ENCODE data around the gene DGLUCY.

DGLUCY gene

DNA sequence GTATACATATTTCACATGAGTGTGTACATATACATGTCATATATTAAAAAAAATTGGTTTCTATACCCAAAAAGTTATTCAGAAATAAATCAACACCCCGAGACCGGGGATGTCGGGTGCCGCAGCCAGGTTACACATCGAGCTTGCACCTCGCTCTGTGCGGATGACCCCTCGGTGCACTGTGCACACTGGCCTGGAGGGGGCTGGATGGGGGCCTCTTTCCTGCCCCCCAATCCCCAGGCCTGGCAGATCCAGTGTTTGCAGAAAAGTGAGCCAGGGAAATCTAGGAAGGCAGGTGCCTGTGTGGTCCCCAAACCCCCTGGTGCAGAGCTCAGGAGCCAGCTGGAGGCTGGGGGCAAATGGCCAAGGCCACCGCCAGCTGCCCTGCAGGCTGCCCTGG is 157.8 kb downstream of the DGLUCY start:
- no peak overlapping the region for H3K4me3 ChIP-seq (ENCODE audit: low read depth, low read length)
- DNase-seq (ENCODE audit: low read depth), result no peak
- TF ChIP-seq, protein P1, sequence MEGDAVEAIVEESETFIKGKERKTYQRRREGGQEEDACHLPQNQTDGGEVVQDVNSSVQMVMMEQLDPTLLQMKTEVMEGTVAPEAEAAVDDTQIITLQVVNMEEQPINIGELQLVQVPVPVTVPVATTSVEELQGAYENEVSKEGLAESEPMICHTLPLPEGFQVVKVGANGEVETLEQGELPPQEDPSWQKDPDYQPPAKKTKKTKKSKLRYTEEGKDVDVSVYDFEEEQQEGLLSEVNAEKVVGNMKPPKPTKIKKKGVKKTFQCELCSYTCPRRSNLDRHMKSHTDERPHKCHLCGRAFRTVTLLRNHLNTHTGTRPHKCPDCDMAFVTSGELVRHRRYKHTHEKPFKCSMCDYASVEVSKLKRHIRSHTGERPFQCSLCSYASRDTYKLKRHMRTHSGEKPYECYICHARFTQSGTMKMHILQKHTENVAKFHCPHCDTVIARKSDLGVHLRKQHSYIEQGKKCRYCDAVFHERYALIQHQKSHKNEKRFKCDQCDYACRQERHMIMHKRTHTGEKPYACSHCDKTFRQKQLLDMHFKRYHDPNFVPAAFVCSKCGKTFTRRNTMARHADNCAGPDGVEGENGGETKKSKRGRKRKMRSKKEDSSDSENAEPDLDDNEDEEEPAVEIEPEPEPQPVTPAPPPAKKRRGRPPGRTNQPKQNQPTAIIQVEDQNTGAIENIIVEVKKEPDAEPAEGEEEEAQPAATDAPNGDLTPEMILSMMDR (conservative IDR thresholded peaks at IDR 0.05; ENCODE audit: low read depth, low read length), result no peak

DNA sequence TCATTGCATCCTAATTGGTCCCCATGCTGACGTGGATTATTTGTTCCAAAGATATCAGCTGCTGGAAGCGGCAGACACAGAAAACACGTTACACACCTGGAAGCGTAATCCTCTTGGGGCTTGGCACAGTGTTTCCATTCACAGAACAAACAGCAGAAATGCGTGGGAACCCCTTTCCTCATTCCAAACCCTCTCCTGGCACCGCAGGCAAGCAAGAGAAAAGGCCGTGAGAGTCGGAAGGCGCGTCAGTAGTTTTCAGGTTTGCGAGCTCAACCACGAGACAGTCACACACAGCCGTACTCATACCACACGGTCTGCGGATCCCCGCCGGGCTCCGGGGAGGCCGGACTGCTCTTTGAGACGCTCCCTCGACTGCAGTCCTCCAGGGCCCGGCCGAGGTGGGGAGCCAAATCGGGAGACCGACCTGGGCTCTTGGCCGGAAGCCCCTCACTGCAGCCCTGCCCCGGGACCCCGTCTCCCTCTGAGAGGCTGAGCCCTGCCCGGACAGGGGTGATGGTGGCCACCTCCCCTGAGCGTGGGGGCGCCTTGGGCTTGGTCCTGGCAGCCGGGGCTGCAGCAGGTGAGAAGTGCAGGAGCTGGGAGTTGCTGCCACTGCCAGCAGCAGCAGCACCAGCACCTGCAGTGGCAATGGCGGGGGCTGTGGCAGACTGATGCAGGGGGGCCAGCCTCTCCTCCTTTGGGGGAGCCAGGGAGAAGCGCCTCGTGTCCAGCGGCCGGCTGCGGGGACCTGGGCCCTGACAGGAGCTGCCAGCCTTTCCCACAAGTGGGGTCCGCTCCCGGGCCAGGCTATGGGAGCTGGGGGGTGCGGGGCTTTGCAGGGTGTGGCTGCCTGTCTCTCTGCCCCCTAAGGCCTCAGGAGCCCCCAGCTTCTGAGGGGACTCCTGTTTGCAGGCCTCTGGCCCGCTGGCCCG is 158.7 kb downstream of the DGLUCY start:
- no peak overlapping the region for H3K4me3 ChIP-seq (ENCODE audit: low read depth, low read length)
- DNase-seq (ENCODE audit: low read depth), result no peak
- TF ChIP-seq, protein P1 (conservative IDR thresholded peaks at IDR 0.05; ENCODE audit: low read depth, low read length), result no peak

DNA sequence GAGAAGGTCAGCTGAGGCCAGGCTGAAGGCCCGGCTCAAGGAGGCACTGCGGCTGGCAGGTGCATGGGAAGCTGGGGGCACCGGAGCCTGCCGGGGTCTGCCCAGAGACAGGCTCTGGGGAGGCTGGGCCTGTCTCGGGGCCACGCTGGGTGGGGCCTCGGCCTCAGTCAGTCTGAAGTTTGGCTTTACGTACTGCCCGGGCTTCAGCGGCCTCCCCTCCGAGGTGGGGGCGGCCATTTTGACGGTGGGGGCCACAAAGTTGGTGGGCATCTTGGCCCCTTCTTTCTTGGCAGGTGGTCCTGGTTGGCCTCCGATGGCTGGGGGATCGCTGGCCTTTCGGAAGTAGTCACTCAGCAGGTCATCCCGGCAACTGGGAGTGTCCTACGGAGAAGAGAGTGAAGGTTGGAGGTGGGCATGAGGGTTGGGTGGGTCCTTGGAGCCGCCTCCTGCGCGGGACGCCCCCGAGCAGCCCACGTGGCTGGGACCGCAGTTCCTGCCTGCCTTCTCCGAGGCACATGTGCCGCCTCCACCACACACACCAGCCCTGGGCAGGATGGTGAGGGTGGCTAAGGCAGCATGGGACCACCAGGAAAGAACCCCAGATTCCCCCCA is 159.5 kb downstream of the DGLUCY start:
- DNase-seq (ENCODE audit: low read depth), result no peak
- H3K4me3 ChIP-seq (ENCODE audit: low read depth, low read length), result no peak overlapping the region
- TF ChIP-seq, protein P1 (conservative IDR thresholded peaks at IDR 0.05; ENCODE audit: low read depth, low read length), result no peak

DNA sequence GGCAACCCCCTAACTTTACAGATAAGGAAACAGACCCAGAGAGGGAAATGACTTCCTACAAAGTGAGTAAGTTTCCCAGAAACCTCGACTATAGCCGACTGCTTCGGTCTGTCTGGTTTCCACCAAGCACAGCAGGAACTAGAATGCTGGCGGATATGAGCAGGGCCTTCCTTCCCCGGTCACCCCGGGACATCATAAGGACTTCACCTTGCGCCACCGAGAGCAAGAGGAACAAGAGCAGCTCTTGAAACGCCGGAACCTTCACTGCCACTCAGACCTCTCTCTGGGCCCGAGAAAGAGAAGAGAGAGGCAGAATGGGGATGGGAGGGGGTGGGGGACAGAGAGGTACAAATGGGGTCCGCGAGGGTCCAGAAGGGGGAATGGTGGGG is 160.0 kb downstream of the DGLUCY start:
- no peak overlapping the region for H3K4me3 ChIP-seq (ENCODE audit: low read depth, low read length)
- TF ChIP-seq, protein P1 (conservative IDR thresholded peaks at IDR 0.05; ENCODE audit: low read depth, low read length), result no peak
- DNase-seq (ENCODE audit: low read depth), result no peak

DNA sequence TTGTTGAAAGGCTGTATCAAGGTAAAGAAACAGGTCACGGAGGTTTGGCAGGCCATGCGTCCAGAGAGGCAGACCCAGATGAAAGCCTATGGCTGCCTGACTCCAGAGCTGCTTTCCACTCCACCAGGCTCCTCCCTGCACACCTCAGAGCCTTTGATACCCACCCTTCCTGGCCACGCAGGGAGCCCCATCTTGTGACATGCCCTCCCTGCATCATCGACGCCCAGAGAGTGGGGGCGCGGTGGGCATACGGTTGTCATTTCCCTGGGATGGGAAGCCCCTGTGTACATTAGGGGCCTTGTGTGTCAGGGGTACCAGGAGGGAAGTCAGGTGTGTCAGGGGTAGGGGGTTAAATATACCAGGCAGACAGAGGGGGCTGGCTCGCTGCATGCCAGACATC is 160.9 kb downstream of the DGLUCY start:
- TF ChIP-seq, protein P1 (conservative IDR thresholded peaks at IDR 0.05; ENCODE audit: low read depth, low read length), result no peak
- DNase-seq (ENCODE audit: low read depth), result no peak
- H3K4me3 ChIP-seq (ENCODE audit: low read depth, low read length), result no peak overlapping the region
